Mesenchymal stem cell (in vitro differentiated cells and primary cell): Measurements from ENCODE around the gene PTCH1.

ENCODE experiments used
- DNase-seq: peaks from one replicate; pipeline ENCODE4 v3.0.0-alpha.2; 2013
- H2AFZ ChIP-seq: one replicate; pipeline ENCODE4 v1.6.1; 2013; ENCODE audit warnings: low read depth, mild to moderate bottlenecking, control low read depth, inconsistent platforms, low read length, moderate library complexity
- H2AK5ac ChIP-seq: 2 replicates; pipeline ENCODE4 v1.6.1; 2013; ENCODE audit warnings: low read length, moderate library complexity, mild to moderate bottlenecking, inconsistent platforms; ENCODE audit not compliant: severe bottlenecking
- H2BK120ac ChIP-seq: one replicate; pipeline ENCODE4 v1.6.1; 2013; ENCODE audit warnings: low read depth, mild to moderate bottlenecking, inconsistent platforms, low read length, moderate library complexity
- H2BK12ac ChIP-seq, 2 experiments: one replicate each; pipeline ENCODE4 v1.6.1; 2013; ENCODE audit warnings: inconsistent platforms in 2 of 2, low read length in 2 of 2, mild to moderate bottlenecking in 2 of 2, moderate library complexity in 2 of 2, control low read depth in 1 of 2
- H2BK15ac ChIP-seq: one replicate; pipeline ENCODE4 v1.6.1; 2013; ENCODE audit warnings: mild to moderate bottlenecking, low read depth, inconsistent platforms; ENCODE audit not compliant: poor library complexity, severe bottlenecking
- H2BK5ac ChIP-seq: 2 replicates; pipeline ENCODE4 v1.6.1; 2013; ENCODE audit warnings: low read depth, mild to moderate bottlenecking, low read length, control low read depth, inconsistent platforms; ENCODE audit not compliant: poor library complexity, severe bottlenecking
- H3K14ac ChIP-seq, 2 experiments: one replicate each; pipeline ENCODE4 v1.6.1; 2013; ENCODE audit warnings: inconsistent platforms in 2 of 2, low read length in 2 of 2, control low read depth in 1 of 2, mild to moderate bottlenecking in 1 of 2, moderate library complexity in 1 of 2
- H3K18ac ChIP-seq, 2 experiments: one replicate each; pipeline ENCODE4 v1.6.1; 2013; ENCODE audit warnings: inconsistent platforms in 2 of 2, low read length in 2 of 2, control low read depth in 1 of 2, low read depth in 1 of 2, mild to moderate bottlenecking in 1 of 2
- H3K23ac ChIP-seq, 2 experiments: one replicate each; pipeline ENCODE4 v1.6.1; 2013; ENCODE audit warnings: inconsistent platforms in 2 of 2, low read length in 2 of 2, mild to moderate bottlenecking in 2 of 2, moderate library complexity in 2 of 2, control low read depth in 1 of 2
- H3K27ac ChIP-seq: 2 replicates; pipeline ENCODE4 v1.5.1; 2013; ENCODE audit warnings: mild to moderate bottlenecking, moderate library complexity, low read length, control low read depth, inconsistent platforms; ENCODE audit not compliant: poor library complexity, severe bottlenecking
- H3K27me3 ChIP-seq, 2 experiments: 2 replicates each; pipeline versions ENCODE4 v1.6.1 to v1.7.0; 2013; ENCODE audit warnings: low read length in 2 of 2, mild to moderate bottlenecking in 2 of 2, moderate library complexity in 2 of 2, control low read depth in 1 of 2, inconsistent platforms in 1 of 2; ENCODE audit not compliant: control insufficient read depth in 1 of 2, insufficient read depth in 1 of 2
- H3K36me3 ChIP-seq, 2 experiments: 2 replicates each; pipeline versions ENCODE4 v1.6.1 to v1.7.0; 2013; ENCODE audit warnings: low read length in 2 of 2, control low read depth in 1 of 2, inconsistent platforms in 1 of 2, low read depth in 1 of 2, mild to moderate bottlenecking in 1 of 2; ENCODE audit not compliant: insufficient read depth in 2 of 2, control insufficient read depth in 1 of 2
- H3K4ac ChIP-seq, 2 experiments: one replicate each; pipeline ENCODE4 v1.6.1; 2013; ENCODE audit warnings: inconsistent platforms in 2 of 2, low read length in 2 of 2, mild to moderate bottlenecking in 2 of 2, moderate library complexity in 2 of 2, control low read depth in 1 of 2, low read depth in 1 of 2
- H3K4me1 ChIP-seq: 2 replicates; pipeline ENCODE4 v1.6.1; 2013; ENCODE audit warnings: low read depth, low read length, control low read depth; ENCODE audit not compliant: control insufficient read depth, insufficient read depth
- H3K4me2 ChIP-seq: 2 replicates; pipeline ENCODE4 v1.6.1; 2013; ENCODE audit warnings: low read length, mild to moderate bottlenecking, inconsistent platforms; ENCODE audit not compliant: poor library complexity, severe bottlenecking
- H3K4me3 ChIP-seq, 2 experiments: 2 replicates each; pipeline versions ENCODE4 v1.5.1 to v1.7.0; 2013; ENCODE audit warnings: low read length in 2 of 2, mild to moderate bottlenecking in 2 of 2, control low read depth in 1 of 2, low read depth in 1 of 2; ENCODE audit not compliant: insufficient read depth in 1 of 2
- H3K79me1 ChIP-seq: replicated peaks from 2 replicates; pipeline ENCODE4 v1.6.1; 2013; ENCODE audit warnings: mild to moderate bottlenecking, control low read depth, low read length, inconsistent platforms; ENCODE audit not compliant: poor library complexity, severe bottlenecking
- H3K9ac ChIP-seq: 2 replicates; pipeline ENCODE4 v1.7.0; 2013; ENCODE audit warnings: mild to moderate bottlenecking, low read length, moderate library complexity
- H3K9me3 ChIP-seq: 2 replicates; pipeline ENCODE4 v1.7.0; 2013; ENCODE audit warnings: mild to moderate bottlenecking, low read length; ENCODE audit not compliant: control insufficient read depth
- H4K8ac ChIP-seq: one replicate; pipeline ENCODE4 v1.6.1; 2013; ENCODE audit warnings: inconsistent platforms, mild to moderate bottlenecking, low read length, moderate library complexity
- H4K91ac ChIP-seq: one replicate; pipeline ENCODE4 v1.6.1; 2013; ENCODE audit warnings: mild to moderate bottlenecking, low read length, inconsistent platforms
- WGBS: methylation state at CpG from one replicate; pipeline ENCODE4 v1.1.7; 2013; ENCODE audit warnings: mixed read lengths; 5-methylcytosine and 5-hydroxymethylcytosine counted together

Gene PTCH1

DNA sequence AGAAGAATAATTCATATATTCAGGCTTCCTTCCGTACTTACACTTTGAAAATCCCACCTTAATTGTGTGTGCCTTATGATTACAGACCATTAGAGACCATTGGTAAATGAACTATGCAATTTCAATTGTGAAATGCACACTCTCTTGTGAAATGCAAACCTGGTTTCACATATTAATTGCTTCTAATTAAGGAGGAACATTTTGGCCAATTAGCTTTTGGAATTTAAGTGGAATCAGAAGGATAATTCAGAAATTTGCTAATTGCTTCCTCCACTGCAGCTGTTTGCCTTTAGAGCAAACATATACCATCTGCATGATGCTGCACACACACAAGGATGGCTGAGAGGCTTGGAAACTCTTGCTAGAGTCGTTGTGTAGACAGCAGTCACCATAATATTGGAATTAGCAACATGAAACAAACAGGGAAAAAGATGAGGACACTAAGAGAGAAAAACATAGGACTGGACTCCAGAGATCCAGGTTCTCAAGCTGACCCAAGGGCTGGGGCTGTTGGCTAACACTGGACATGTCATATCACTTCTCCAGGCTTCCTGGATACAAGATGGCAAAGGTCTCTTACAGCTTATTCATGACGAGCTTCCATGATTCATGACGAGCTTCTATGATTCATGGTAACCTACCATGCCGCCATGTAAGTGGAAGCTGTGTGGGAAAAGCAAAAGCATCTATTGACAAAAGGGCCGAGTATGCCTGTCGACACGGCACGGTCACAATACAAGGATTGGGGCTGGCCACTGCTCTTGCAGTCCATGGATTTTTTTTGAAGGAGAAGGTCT, 78.0 kb downstream of the PTCH1 start:
- Histone ChIP-seq H3K27me3 (no peaks in the 10 kb centered on the region), H3K79me1 (no peaks in the 10 kb centered on the region), H3K14ac (no peak overlapping the region), H4K91ac (no peak overlapping the region), H3K9me3 (no peaks in the 10 kb centered on the region), H3K23ac (no peak overlapping the region), H3K4me3 (no peak overlapping the region), H3K4ac (no peak overlapping the region), H2BK120ac (no peak overlapping the region), H3K36me3 (peaks cover 0 to 3% of the 10 kb centered on the region in 2 experiments), H2AFZ (no peak overlapping the region), H2BK15ac (no peak overlapping the region), H3K27ac (no peak overlapping the region), H2BK12ac (no peak overlapping the region), H3K4me1 (peaks cover 8% of the 10 kb centered on the region), H3K18ac (no peak overlapping the region), H3K9ac (no peak overlapping the region), H2BK5ac (no peak overlapping the region), H3K4me2 (no peak overlapping the region), H2AK5ac (no peak overlapping the region), H4K8ac (no peak overlapping the region)
- 92% methylated on average over 5 of the region's 9 CpGs for WGBS
- no peak for DNase-seq

DNA sequence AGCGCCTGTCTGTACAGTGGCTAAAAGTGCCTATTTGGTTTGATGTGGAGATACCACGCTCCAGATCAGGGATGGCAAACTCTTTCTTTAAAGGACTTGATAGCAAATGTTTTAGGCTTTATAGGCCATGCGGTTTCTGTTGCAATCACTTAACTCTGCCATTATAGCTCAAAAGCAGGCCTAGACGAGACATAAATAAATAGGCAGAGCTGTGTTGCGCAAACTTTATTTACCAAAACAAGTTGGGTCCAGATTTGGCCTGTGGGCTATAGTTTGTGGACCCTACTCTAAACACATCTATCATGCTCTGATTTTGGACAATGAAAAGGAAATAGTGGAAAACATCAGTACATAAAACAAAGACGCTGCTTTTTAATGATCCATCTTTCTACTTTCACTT, 79.2 kb downstream of the PTCH1 start:
- 91% methylated on average over 6 of the region's 6 CpGs for WGBS
- Histone ChIP-seq H3K4ac (no peak overlapping the region), H3K4me3 (no peak overlapping the region), H2BK120ac (no peak overlapping the region), H2BK12ac (no peak overlapping the region), H3K23ac (no peak overlapping the region), H3K27me3 (no peaks in the 10 kb centered on the region), H3K18ac (no peak overlapping the region), H4K8ac (no peak overlapping the region), H2AFZ (no peak overlapping the region), H3K14ac (no peak overlapping the region), H3K27ac (no peak overlapping the region), H2AK5ac (no peak overlapping the region), H3K4me2 (no peak overlapping the region), H2BK15ac (no peak overlapping the region), H3K9me3 (no peaks in the 10 kb centered on the region), H2BK5ac (no peak overlapping the region), H4K91ac (no peak overlapping the region), H3K79me1 (no peaks in the 10 kb centered on the region), H3K9ac (no peak overlapping the region), H3K36me3 (peaks cover 0 to 2% of the 10 kb centered on the region in 2 experiments), H3K4me1 (peaks cover 8% of the 10 kb centered on the region)
- no peak for DNase-seq

DNA sequence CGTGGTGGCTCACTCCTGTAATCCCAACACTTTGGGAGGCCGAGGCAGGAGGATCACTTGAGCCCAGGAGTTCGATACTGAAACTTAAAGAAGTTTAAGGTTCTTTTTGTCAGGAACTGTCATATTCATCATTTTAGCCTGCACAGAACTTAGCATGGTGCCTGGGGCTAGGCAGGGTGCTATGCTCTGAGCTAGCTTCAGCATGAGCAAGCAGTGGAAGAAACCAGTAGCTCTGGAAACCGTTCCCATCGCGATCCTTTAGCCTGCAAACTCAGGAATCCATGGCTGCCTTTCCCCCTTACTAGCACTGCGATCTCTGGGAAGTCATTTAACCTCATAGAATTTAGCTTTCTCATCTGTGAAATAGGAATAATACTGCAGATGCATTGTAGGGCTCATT, 80.4 kb downstream of the PTCH1 start:
- H3K4ac ChIP-seq, result no peak overlapping the region
- no peaks in the 10 kb centered on the region for H3K9me3 ChIP-seq
- H3K9ac ChIP-seq, result no peak overlapping the region
- no peak overlapping the region for H4K8ac ChIP-seq
- H3K27ac ChIP-seq, result no peak overlapping the region
- H3K27me3 ChIP-seq, result no peaks in the 10 kb centered on the region
- H3K4me1 ChIP-seq, result peaks cover 8% of the 10 kb centered on the region
- H2AFZ ChIP-seq, result no peak overlapping the region
- DNase-seq, result no peak
- H3K23ac ChIP-seq, result no peak overlapping the region
- H2BK5ac ChIP-seq, result no peak overlapping the region
- H2BK12ac ChIP-seq, result no peak overlapping the region
- WGBS, result 92% methylated on average over 6 of the region's 7 CpGs
- no peak overlapping the region for H2BK120ac ChIP-seq
- H4K91ac ChIP-seq, result no peak overlapping the region
- no peaks in the 10 kb centered on the region for H3K36me3 ChIP-seq
- no peak overlapping the region for H2AK5ac ChIP-seq
- H3K4me3 ChIP-seq, result no peak overlapping the region
- no peak overlapping the region for H3K18ac ChIP-seq
- H3K4me2 ChIP-seq, result no peak overlapping the region
- no peak overlapping the region for H2BK15ac ChIP-seq
- no peak overlapping the region for H3K14ac ChIP-seq
- no peaks in the 10 kb centered on the region for H3K79me1 ChIP-seq

DNA sequence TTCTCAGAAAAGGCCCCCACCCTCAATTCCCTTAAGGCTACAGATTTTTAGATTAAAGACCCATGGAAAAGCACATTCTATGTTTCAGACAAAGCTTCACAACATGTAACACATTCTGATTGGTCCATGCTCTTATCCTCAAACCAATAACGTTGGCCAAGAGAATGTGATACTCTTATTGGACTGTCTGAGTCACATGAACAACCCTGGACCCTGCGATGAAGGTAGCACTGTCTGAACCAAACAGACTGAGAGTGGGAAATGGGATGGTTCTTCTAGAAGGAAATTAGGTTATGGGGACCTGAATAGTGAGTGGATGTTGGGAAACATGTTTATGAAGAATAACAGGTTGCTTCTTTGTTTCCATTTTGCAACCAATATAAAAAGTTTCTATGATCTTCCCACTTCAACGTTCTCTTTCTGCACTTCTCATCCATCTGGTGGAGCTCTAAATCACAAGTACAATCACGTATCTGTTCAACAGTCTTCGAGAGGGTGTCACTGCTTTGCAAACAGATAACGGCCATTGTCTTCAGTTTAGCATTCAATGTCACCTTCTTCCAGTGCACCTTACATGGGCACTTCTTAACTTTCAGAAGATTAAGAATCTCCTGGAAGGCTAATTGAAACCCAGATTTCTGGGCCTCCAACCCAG, 81.6 kb downstream of the PTCH1 start:
- peaks cover 9% of the 10 kb centered on the region for H3K9me3 ChIP-seq
- 94% methylated on average over 6 of the region's 6 CpGs for WGBS
- H4K8ac ChIP-seq, result no peak overlapping the region
- H3K4me1 ChIP-seq, result peaks cover 6% of the 10 kb centered on the region
- H3K4me2 ChIP-seq, result no peak overlapping the region
- H2BK120ac ChIP-seq, result no peak overlapping the region
- H2BK15ac ChIP-seq, result no peak overlapping the region
- no peak overlapping the region for H3K18ac ChIP-seq
- no peak overlapping the region for H2BK12ac ChIP-seq
- DNase-seq, result no peak
- no peak overlapping the region for H2AK5ac ChIP-seq
- H2AFZ ChIP-seq, result no peak overlapping the region
- no peak overlapping the region for H3K14ac ChIP-seq
- H2BK5ac ChIP-seq, result no peak overlapping the region
- H3K4ac ChIP-seq, result no peak overlapping the region
- no peak overlapping the region for H3K9ac ChIP-seq
- H3K27me3 ChIP-seq, result no peaks in the 10 kb centered on the region
- no peaks in the 10 kb centered on the region for H3K79me1 ChIP-seq
- no peak overlapping the region for H3K23ac ChIP-seq
- no peak overlapping the region for H3K27ac ChIP-seq
- no peak overlapping the region for H3K4me3 ChIP-seq
- no peak overlapping the region for H4K91ac ChIP-seq
- H3K36me3 ChIP-seq, result no peaks in the 10 kb centered on the region
